A549 (cell line): ENCODE measurements around the gene C2orf49. TPM values are rescaled to one million over a fixed set of nuclear protein-coding genes. Genes with fewer than 3 reads are reported as not detected.
A peak's percentile ranks its signal among the peaks of the same experiment; 100 is the strongest.

Experiments
- ATAC-seq, 2 experiments: fragments of 200-7000 bp in 1 of 2; fragments of >200 bp in 1 of 2; cut with Nextera tagmentation in 1 of 2; cut with Tn5 transposase in 1 of 2; 3 replicates each; pipeline versions ENCODE4 v1.8.0 to v1.9.1; 2018 to 2020; ENCODE audit warnings: mild to moderate bottlenecking in 1 of 2, moderate library complexity in 1 of 2
- CTCF ChIA-PET: fragments of 300-600 bp; sonication (Branson Sonifier 250); formaldehyde crosslinking; extraction: SDS; loops from one replicate; lab custom pipeline; 2021; ENCODE audit warnings: antibody characterized with exemption, inconsistent platforms; lab: Yijun Ruan, JAX
- POLR2A ChIA-PET: fragments of 350-600 bp; formaldehyde crosslinking; extraction: SDS; loops from one replicate; lab custom pipeline; 2021; ENCODE audit warnings: antibody characterized with exemption, inconsistent platforms; lab: Yijun Ruan, JAX
- DNase-seq, 2 experiments: peaks; one replicate each; pipeline versions ENCODE4 v3.0.0 to v3.0.0-alpha.2; 2011 to 2016; ENCODE audit warnings: low read depth in 1 of 2, low spot score in 1 of 2
- FAIRE-seq: peaks from 2 replicates; lab custom pipeline; 2011; peaks lifted over from hg19 to GRCh38; lab: Jason Lieb, UNC
- H3K27ac ChIP-seq, 2 experiments: fragments of >200 bp; sonication (Bioruptor Twin); formaldehyde crosslinking; 3 replicates each; pipeline ENCODE4 v1.5.1; 2016 to 2017
- H3K4me1 ChIP-seq: fragments of >200 bp; sonication (Bioruptor Twin); formaldehyde crosslinking; 3 replicates; pipeline ENCODE4 v1.6.1; 2016
- H3K4me2 ChIP-seq: fragments of >200 bp; sonication (Bioruptor Twin); formaldehyde crosslinking; 3 replicates; pipeline ENCODE4 v1.6.1; 2016
- H3K4me3 ChIP-seq: fragments of >200 bp; sonication (Bioruptor Twin); formaldehyde crosslinking; 3 replicates; pipeline ENCODE4 v1.5.1; 2016
- H3K9me3 ChIP-seq: fragments of >200 bp; sonication (Bioruptor Twin); formaldehyde crosslinking; 3 replicates; pipeline ENCODE4 v1.6.1; 2016
- CBX2 ChIP-seq: fragments of 200-600 bp; sonication (generic); IDR thresholded peaks from 2 replicates; pipeline ENCODE4 v1.6.1; 2016; ENCODE audit warnings: low read depth, mild to moderate bottlenecking, borderline replicate concordance
- CHD4 ChIP-seq: fragments of 200-600 bp; sonication (generic); IDR thresholded peaks from 2 replicates; pipeline ENCODE4 v1.6.1; 2016; ENCODE audit warnings: antibody characterized with exemption, mild to moderate bottlenecking, borderline replicate concordance
- CTCF ChIP-seq: fragments of >200 bp; sonication (Bioruptor Twin); formaldehyde crosslinking; IDR thresholded peaks from 3 replicates; pipeline ENCODE4 v1.5.1; 2016
- E2F6 ChIP-seq: IDR thresholded peaks from 2 replicates; pipeline ENCODE4 v1.6.1; 2012; ENCODE audit warnings: low read depth, borderline replicate concordance
- ELK1 ChIP-seq: fragments of 150-350 bp; IDR thresholded peaks from 2 replicates; pipeline ENCODE4 v1.6.1; 2014; ENCODE audit warnings: low read depth, mild to moderate bottlenecking, low read length
- FOSL2 ChIP-seq, 2 experiments: fragments of 450-650 bp in 1 of 2; fragments of >200 bp in 1 of 2; sonication (Bioruptor Twin) in 1 of 2; formaldehyde crosslinking; IDR thresholded peaks; 2 replicates each; pipeline versions ENCODE4 v1.5.0 to v1.6.1; 2016 to 2020; ENCODE audit warnings: mild to moderate bottlenecking in 1 of 2, moderate library complexity in 1 of 2
- HES2 ChIP-seq: fragments of >200 bp; sonication (Bioruptor Twin); formaldehyde crosslinking; IDR thresholded peaks from 2 replicates; pipeline ENCODE4 v1.6.1; 2016
- HMGXB4 ChIP-seq: fragments of 250-450 bp; sonication (Bioruptor Pico); IDR thresholded peaks from 2 replicates; pipeline ENCODE4 v1.5.0; 2021; ENCODE audit warnings: mild to moderate bottlenecking, moderate library complexity, borderline replicate concordance
- PHF8 ChIP-seq: fragments of 200-600 bp; sonication (generic); IDR thresholded peaks from 2 replicates; pipeline ENCODE4 v1.6.1; 2016; ENCODE audit warnings: low read depth, mild to moderate bottlenecking, antibody characterized with exemption, moderate library complexity, borderline replicate concordance
- POLR2A ChIP-seq: IDR thresholded peaks from 2 replicates; pipeline ENCODE4 v1.6.1; 2012; ENCODE audit warnings: mild to moderate bottlenecking, low read length
- RAD21 ChIP-seq, 2 experiments: fragments of >200 bp in 1 of 2; sonication (Bioruptor Twin) in 1 of 2; formaldehyde crosslinking in 1 of 2; IDR thresholded peaks in 1 of 2; conservative IDR thresholded peaks in 1 of 2; 2 replicates in 1 of 2; 3 replicates in 1 of 2; pipeline ENCODE4 v1.6.1; 2012 to 2018; ENCODE audit warnings: inconsistent platforms in 1 of 2
- RARB ChIP-seq: fragments of 250-450 bp; sonication (Bioruptor Pico); IDR thresholded peaks from 2 replicates; pipeline ENCODE4 v1.8.0; 2021; ENCODE audit warnings: mild to moderate bottlenecking, moderate library complexity
- REST ChIP-seq: fragments of 200-600 bp; sonication (generic); IDR thresholded peaks from 2 replicates; pipeline ENCODE4 v1.6.1; 2016; ENCODE audit warnings: antibody characterized with exemption, mild to moderate bottlenecking, moderate library complexity
- RNF2 ChIP-seq: fragments of 200-600 bp; sonication (generic); IDR thresholded peaks from 2 replicates; pipeline ENCODE4 v1.6.1; 2016; ENCODE audit warnings: low read depth, mild to moderate bottlenecking, antibody characterized with exemption, moderate library complexity, borderline replicate concordance
- SMC3 ChIP-seq: fragments of >200 bp; sonication (Bioruptor Twin); formaldehyde crosslinking; IDR thresholded peaks from 3 replicates; pipeline ENCODE4 v1.6.1; 2018; ENCODE audit warnings: inconsistent platforms
- SREBF2 ChIP-seq: fragments of 450-650 bp; IDR thresholded peaks from 2 replicates; pipeline ENCODE4 v1.6.1; 2014; ENCODE audit warnings: mild to moderate bottlenecking, moderate library complexity
- ZFP36 ChIP-seq: fragments of 450-650 bp; IDR thresholded peaks from 2 replicates; pipeline ENCODE4 v1.6.1; 2014; ENCODE audit warnings: borderline replicate concordance; ENCODE audit not compliant: partially characterized antibody
- WGBS: methylation state at CpG from one replicate; pipeline ENCODE4 v1.1.6; 2017; ENCODE audit errors: missing lambda C conversion rate; 5-methylcytosine and 5-hydroxymethylcytosine counted together
- polyA plus RNA-seq, 4 experiments: library from polyadenylated mRNA; depleted of rRNA in 3 of 4; stranded (reverse); fragments of >200 nt; fragmentation: RNase III in 1 of 4; extraction: RNeasy Plus Mini Kit Qiagen cat#74134 plus additional on column Dnase treatment in 1 of 4; gene quantifications; 2 replicates in 3 of 4; 3 replicates in 1 of 4; pipeline ENCODE4 v1.2.3, GENCODE V29; 2011 to 2017

Gene C2orf49
- polyA plus RNA-seq, 2 of the 4 experiments (the other 2 are of a cell fraction): 19.4 to 25.7 TPM

GRCh38 chr2:105397025-105397722 lies 59.8 kb downstream of the C2orf49 start:
- TF ChIP-seq HES2 (no peak), HMGXB4 (CRISPR knock-in tag) (no peak), CBX2 (no peak)
- H3K27ac ChIP-seq: peak overlapping the region; percentile 91 to 99
- ChIA-PET CTCF (interaction anchor here (1.2 to 3.1 kb wide), 5 partner anchors 17 to 150 kb away, joined by 4 to 12 read pairs (median 4); no protein-coding TSS in a partner anchor), POLR2A (no interaction called here)
- DNase-seq: peak; percentile 40 to 59
- FAIRE-seq: no peak
- ATAC-seq: peak in 1 of 2 experiments; percentile 32; a peak in 3 of 6 replicates
- H3K4me2 ChIP-seq: peak overlapping the region; percentile 96
- 0 out of 3 replicates have a peak, but pooled peaks cover 2% of the 10 kb centered on the region for H3K9me3 ChIP-seq
- 4% methylated on average over 13 of the region's 13 CpGs for WGBS
- H3K4me1 ChIP-seq: peaks cover 31% of the 10 kb centered on the region
- H3K4me3 ChIP-seq: peak overlapping the region; percentile 81

DNA sequence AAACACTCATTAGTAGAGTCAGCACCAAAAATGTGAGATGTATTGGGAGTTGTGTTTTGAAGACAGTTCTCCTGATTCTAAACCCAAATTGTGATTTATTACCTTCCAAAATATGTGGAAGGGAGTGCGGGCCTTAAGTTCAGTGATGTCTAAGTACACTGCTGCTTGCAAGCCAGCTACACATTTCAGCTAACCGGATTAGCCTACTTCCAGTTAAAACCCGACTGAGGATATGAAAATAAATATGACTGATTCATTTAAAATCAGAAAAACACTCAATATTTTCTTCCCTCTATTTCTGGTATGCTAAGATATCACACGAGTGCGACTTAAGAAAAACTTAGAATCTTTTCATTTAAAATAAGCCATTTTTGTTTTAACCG lies 60.6 kb downstream of the C2orf49 start:
- DNase-seq: no peak
- TF ChIP-seq REST (0 out of 2 replicates have a peak, but pooled peaks have one; percentile 3), SREBF2 (no peak)
- Histone ChIP-seq H3K9me3 (0 out of 3 replicates have a peak, but pooled peaks cover 2% of the 10 kb centered on the region), H3K27ac (peak overlapping the region; percentile 91 to 99), H3K4me1 (peaks cover 28% of the 10 kb centered on the region), H3K4me3 (peak overlapping the region; percentile 81), H3K4me2 (peak overlapping the region; percentile 96)
- POLR2A ChIA-PET: interaction anchor here (1.3 kb wide), 1 partner anchor 58 kb away, joined by 6 read pairs; no protein-coding TSS in a partner anchor
- ATAC-seq: no peak
- FAIRE-seq: no peak
- WGBS: 7% methylated on average over 6 of the region's 6 CpGs
- CTCF ChIA-PET: interaction anchor here (0.6 to 3.1 kb wide), 9 partner anchors 9 to 149 kb away, joined by 3 to 12 read pairs (median 4); no protein-coding TSS in a partner anchor

DNA sequence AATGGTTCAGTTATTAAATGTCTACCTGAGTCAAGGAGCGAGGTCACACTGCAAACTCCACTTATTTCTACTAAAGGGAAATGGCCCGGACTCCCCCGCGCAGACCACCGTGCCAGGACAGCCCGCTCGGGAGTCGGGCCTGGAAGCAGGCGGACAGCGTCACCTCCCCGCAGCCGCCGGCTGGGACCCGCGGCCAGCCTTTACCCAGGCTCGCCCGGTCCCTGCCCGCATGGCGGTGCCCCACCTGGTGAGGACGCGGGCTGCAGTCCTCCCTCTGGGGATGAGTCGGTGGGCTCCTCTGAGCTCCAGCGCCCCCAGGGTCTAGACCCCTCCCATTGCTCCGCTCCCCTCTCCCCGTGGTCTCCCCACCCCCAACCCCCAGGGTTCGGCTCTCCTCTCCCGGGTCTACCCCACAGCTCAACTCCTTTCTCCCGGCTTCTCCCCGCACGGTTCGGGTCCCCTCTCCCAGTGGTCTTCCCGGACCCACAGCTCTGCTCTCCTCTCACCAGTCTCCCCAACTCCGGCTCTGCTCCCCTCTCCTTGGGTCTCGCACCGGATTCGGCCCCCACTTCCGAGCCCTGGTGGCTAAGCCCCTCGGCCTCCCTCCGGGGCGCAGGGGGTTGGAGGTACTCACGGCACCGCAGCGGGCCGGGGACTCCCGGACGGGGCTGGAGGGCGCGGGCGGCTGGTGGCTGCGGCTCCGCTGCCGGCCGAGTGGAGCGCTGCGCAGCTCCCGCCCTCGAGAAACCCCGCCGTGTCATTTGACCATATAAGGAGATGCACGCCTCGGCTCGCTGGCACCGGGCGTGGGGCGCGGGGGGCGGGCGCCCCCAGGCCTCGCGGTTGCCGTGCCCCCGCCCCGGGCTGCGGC lies 61.2 kb downstream of the C2orf49 start, which contains the start of gene FHL2:
Gene FHL2, minus strand, starts transcription at position 716 of the 871 bp plus-strand sequence. CDS start 12,535 bp downstream, outside the sequence.
- Histone ChIP-seq H3K4me3 (peak within 1 kb of the TSS; percentile 81), H3K9me3 (0 out of 3 replicates have a peak, but pooled peaks cover 2% of the 10 kb centered on the region), H3K4me2 (peak within 1 kb of the TSS; percentile 96), H3K27ac (peak within 1 kb of the TSS; percentile 91 to 99), H3K4me1 (peaks cover 34% of the 10 kb centered on the region)
- 1% methylated on average over 15 of the region's 74 CpGs for WGBS
- CTCF ChIA-PET: interaction anchor here (0.6 to 3.1 kb wide), 10 partner anchors 8 to 148 kb away, joined by 3 to 12 read pairs (median 4); no protein-coding TSS in a partner anchor
- POLR2A ChIA-PET: interaction anchor here (1.3 kb wide), 1 partner anchor 58 kb away, joined by 6 read pairs; no protein-coding TSS in a partner anchor
- DNase-seq (peak; percentile 62 to 81), FAIRE-seq (no peak), ATAC-seq (peak; percentile 88 to 94)
- TF ChIP-seq CTCF (peak; percentile 35), PHF8 (peak; percentile 84; the same call in 1 of the 2 replicates), SMC3 (no peak), RAD21 (conservative IDR thresholded peaks at IDR 0.05 in 1 of 2, IDR thresholded peaks at IDR 0.05 in 1 of 2) (no peak; a peak in 1 of 5 replicates), RARB (CRISPR knock-in tag) (no peak), ELK1 (peak; percentile 89), ZFP36 (no peak), RNF2 (no peak), E2F6 (peak; percentile 92; the same call in 1 of the 2 replicates), POLR2A (peak; percentile 75), FOSL2 (IDR thresholded peaks at IDR 0.05) (no peak), FOSL2 (CRISPR knock-in tag; IDR thresholded peaks at IDR 0.05) (no peak), CHD4 (no peak)
